ENCODE data around the gene TEX38.

DNA sequence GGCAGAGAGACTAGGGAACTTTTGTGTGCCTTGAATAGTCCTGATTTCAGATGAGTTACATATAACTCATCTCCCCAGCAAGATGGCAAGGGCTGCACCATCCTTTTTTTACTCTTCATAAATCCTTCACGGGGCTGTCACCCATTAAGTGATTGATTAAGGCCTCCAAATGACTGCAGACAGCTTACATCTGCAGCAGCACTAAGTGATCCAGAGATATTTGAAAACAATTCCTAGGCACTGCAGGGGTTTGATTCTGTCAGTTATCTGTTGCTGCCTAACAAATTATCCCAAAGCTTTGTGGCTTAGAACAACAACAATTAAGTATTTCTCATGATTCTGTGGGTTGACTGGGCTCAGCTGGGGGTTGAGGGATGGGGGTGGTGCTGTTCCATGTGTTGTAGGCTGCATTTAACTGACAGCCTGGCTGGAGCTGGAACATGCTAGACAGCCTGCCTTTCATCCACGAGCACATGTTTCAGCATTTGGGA lies 19.3 kb downstream of the TEX38 start:
- TF ChIP-seq ZNF224 (CRISPR knock-in tag; IDR thresholded peaks at IDR 0.05) = no peak
- TF ChIP-seq EZH2 (conservative IDR thresholded peaks at IDR 0.05; ENCODE audit: low read depth, low read length) = no peak
- TF ChIP-seq, protein P1, sequence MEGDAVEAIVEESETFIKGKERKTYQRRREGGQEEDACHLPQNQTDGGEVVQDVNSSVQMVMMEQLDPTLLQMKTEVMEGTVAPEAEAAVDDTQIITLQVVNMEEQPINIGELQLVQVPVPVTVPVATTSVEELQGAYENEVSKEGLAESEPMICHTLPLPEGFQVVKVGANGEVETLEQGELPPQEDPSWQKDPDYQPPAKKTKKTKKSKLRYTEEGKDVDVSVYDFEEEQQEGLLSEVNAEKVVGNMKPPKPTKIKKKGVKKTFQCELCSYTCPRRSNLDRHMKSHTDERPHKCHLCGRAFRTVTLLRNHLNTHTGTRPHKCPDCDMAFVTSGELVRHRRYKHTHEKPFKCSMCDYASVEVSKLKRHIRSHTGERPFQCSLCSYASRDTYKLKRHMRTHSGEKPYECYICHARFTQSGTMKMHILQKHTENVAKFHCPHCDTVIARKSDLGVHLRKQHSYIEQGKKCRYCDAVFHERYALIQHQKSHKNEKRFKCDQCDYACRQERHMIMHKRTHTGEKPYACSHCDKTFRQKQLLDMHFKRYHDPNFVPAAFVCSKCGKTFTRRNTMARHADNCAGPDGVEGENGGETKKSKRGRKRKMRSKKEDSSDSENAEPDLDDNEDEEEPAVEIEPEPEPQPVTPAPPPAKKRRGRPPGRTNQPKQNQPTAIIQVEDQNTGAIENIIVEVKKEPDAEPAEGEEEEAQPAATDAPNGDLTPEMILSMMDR (CRISPR knock-in tag; IDR thresholded peaks at IDR 0.05) = no peak
- no peak for TF ChIP-seq NR1H2 (CRISPR knock-in tag; IDR thresholded peaks at IDR 0.05; ENCODE audit: borderline replicate concordance, low read depth)
- no peak for TF ChIP-seq TAF1 (CRISPR knock-in tag; IDR thresholded peaks at IDR 0.05)
- no peak for TF ChIP-seq ZFP37 (CRISPR knock-in tag; IDR thresholded peaks at IDR 0.05; ENCODE audit: borderline replicate concordance)
- TF ChIP-seq, protein P2, sequence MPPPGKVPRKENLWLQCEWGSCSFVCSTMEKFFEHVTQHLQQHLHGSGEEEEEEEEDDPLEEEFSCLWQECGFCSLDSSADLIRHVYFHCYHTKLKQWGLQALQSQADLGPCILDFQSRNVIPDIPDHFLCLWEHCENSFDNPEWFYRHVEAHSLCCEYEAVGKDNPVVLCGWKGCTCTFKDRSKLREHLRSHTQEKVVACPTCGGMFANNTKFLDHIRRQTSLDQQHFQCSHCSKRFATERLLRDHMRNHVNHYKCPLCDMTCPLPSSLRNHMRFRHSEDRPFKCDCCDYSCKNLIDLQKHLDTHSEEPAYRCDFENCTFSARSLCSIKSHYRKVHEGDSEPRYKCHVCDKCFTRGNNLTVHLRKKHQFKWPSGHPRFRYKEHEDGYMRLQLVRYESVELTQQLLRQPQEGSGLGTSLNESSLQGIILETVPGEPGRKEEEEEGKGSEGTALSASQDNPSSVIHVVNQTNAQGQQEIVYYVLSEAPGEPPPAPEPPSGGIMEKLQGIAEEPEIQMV (CRISPR knock-in tag; IDR thresholded peaks at IDR 0.05; ENCODE audit: low read depth) = no peak
- TF ChIP-seq, protein P3, sequence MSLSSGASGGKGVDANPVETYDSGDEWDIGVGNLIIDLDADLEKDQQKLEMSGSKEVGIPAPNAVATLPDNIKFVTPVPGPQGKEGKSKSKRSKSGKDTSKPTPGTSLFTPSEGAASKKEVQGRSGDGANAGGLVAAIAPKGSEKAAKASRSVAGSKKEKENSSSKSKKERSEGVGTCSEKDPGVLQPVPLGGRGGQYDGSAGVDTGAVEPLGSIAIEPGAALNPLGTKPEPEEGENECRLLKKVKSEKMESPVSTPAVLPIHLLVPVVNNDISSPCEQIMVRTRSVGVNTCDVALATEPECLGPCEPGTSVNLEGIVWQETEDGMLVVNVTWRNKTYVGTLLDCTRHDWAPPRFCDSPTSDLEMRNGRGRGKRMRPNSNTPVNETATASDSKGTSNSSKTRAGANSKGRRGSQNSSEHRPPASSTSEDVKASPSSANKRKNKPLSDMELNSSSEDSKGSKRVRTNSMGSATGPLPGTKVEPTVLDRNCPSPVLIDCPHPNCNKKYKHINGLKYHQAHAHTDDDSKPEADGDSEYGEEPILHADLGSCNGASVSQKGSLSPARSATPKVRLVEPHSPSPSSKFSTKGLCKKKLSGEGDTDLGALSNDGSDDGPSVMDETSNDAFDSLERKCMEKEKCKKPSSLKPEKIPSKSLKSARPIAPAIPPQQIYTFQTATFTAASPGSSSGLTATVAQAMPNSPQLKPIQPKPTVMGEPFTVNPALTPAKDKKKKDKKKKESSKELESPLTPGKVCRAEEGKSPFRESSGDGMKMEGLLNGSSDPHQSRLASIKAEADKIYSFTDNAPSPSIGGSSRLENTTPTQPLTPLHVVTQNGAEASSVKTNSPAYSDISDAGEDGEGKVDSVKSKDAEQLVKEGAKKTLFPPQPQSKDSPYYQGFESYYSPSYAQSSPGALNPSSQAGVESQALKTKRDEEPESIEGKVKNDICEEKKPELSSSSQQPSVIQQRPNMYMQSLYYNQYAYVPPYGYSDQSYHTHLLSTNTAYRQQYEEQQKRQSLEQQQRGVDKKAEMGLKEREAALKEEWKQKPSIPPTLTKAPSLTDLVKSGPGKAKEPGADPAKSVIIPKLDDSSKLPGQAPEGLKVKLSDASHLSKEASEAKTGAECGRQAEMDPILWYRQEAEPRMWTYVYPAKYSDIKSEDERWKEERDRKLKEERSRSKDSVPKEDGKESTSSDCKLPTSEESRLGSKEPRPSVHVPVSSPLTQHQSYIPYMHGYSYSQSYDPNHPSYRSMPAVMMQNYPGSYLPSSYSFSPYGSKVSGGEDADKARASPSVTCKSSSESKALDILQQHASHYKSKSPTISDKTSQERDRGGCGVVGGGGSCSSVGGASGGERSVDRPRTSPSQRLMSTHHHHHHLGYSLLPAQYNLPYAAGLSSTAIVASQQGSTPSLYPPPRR (CRISPR knock-in tag; IDR thresholded peaks at IDR 0.05; ENCODE audit: borderline replicate concordance) = no peak
- TF ChIP-seq KDM3A (CRISPR knock-in tag; IDR thresholded peaks at IDR 0.05; ENCODE audit: low read depth) = no peak
- TF ChIP-seq, protein P4, sequence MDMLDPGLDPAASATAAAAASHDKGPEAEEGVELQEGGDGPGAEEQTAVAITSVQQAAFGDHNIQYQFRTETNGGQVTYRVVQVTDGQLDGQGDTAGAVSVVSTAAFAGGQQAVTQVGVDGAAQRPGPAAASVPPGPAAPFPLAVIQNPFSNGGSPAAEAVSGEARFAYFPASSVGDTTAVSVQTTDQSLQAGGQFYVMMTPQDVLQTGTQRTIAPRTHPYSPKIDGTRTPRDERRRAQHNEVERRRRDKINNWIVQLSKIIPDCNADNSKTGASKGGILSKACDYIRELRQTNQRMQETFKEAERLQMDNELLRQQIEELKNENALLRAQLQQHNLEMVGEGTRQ (IDR thresholded peaks at IDR 0.05; ENCODE audit: low read depth, low read length) = no peak
- TF ChIP-seq, protein P4 (CRISPR knock-in tag; IDR thresholded peaks at IDR 0.05; ENCODE audit: borderline replicate concordance) = no peak
- no peak for TF ChIP-seq HNRNPL (IDR thresholded peaks at IDR 0.05; ENCODE audit: low read depth, low read length)
- TF ChIP-seq, protein P5, sequence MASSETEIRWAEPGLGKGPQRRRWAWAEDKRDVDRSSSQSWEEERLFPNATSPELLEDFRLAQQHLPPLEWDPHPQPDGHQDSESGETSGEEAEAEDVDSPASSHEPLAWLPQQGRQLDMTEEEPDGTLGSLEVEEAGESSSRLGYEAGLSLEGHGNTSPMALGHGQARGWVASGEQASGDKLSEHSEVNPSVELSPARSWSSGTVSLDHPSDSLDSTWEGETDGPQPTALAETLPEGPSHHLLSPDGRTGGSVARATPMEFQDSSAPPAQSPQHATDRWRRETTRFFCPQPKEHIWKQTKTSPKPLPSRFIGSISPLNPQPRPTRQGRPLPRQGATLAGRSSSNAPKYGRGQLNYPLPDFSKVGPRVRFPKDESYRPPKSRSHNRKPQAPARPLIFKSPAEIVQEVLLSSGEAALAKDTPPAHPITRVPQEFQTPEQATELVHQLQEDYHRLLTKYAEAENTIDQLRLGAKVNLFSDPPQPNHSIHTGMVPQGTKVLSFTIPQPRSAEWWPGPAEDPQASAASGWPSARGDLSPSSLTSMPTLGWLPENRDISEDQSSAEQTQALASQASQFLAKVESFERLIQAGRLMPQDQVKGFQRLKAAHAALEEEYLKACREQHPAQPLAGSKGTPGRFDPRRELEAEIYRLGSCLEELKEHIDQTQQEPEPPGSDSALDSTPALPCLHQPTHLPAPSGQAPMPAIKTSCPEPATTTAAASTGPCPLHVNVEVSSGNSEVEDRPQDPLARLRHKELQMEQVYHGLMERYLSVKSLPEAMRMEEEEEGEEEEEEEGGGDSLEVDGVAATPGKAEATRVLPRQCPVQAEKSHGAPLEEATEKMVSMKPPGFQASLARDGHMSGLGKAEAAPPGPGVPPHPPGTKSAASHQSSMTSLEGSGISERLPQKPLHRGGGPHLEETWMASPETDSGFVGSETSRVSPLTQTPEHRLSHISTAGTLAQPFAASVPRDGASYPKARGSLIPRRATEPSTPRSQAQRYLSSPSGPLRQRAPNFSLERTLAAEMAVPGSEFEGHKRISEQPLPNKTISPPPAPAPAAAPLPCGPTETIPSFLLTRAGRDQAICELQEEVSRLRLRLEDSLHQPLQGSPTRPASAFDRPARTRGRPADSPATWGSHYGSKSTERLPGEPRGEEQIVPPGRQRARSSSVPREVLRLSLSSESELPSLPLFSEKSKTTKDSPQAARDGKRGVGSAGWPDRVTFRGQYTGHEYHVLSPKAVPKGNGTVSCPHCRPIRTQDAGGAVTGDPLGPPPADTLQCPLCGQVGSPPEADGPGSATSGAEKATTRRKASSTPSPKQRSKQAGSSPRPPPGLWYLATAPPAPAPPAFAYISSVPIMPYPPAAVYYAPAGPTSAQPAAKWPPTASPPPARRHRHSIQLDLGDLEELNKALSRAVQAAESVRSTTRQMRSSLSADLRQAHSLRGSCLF (CRISPR knock-in tag; IDR thresholded peaks at IDR 0.05; ENCODE audit: borderline replicate concordance) = no peak
- TF ChIP-seq RBM39 (IDR thresholded peaks at IDR 0.05; ENCODE audit: low read depth, low read length, poor library complexity, severe bottlenecking) = no peak
- no peak for TF ChIP-seq KLF6 (CRISPR knock-in tag; IDR thresholded peaks at IDR 0.05)
